AG10803 (cell line): ENCODE results near the gene QRFPR.

Source experiments
- DNase-seq: peaks from one replicate; pipeline ENCODE4 v3.0.0; 2010; ENCODE audit warnings: low read depth
- H3K4me3 ChIP-seq: 2 replicates; pipeline ENCODE4 v1.5.1; 2011; ENCODE audit warnings: mild to moderate bottlenecking, low read length, control low read depth
- CTCF ChIP-seq: conservative IDR thresholded peaks from 2 replicates; pipeline ENCODE4 v1.5.1; 2011; ENCODE audit warnings: mild to moderate bottlenecking, low read length, control low read depth, inconsistent platforms

Gene QRFPR

GRCh38 chr4:121340247-121340646, 40.6 kb downstream of the QRFPR start:
- no peak for DNase-seq
- no peak for TF ChIP-seq CTCF
- H3K4me3 ChIP-seq: no peak overlapping the region

- TF ChIP-seq CTCF: no peak
- H3K4me3 ChIP-seq: no peak overlapping the region
- DNase-seq: no peak
Observed at GRCh38 chr4:121339824-121340223, 41.0 kb downstream of the QRFPR start.

GRCh38 chr4:121339307-121339706, 41.5 kb downstream of the QRFPR start:
- no peak overlapping the region for H3K4me3 ChIP-seq
- TF ChIP-seq CTCF: no peak
- DNase-seq: no peak

GRCh38 chr4:121338518-121338917, 42.3 kb downstream of the QRFPR start:
- H3K4me3 ChIP-seq: no peak overlapping the region
- no peak for TF ChIP-seq CTCF
- DNase-seq: no peak

- no peak for TF ChIP-seq CTCF
- H3K4me3 ChIP-seq: no peak overlapping the region
- DNase-seq: no peak
Observed at GRCh38 chr4:121336706-121337105, 44.1 kb downstream of the QRFPR start.

- H3K4me3 ChIP-seq: no peak overlapping the region
- no peak for TF ChIP-seq CTCF
- DNase-seq: no peak
Observed at GRCh38 chr4:121330180-121330665, 50.6 kb downstream of the QRFPR start.

GRCh38 chr4:121326597-121326996, 54.2 kb downstream of the QRFPR start:
- no peak for TF ChIP-seq CTCF
- no peak overlapping the region for H3K4me3 ChIP-seq
- DNase-seq: no peak
